Left lung (tissue), 10 donors: Measurements from ENCODE around the gene DHRSX. TPM values are rescaled to one million over a fixed set of nuclear protein-coding genes. Genes with fewer than 3 reads are reported as not detected.
A peak's percentile ranks its signal among the peaks of the same experiment; 100 is the strongest.

Experiments used
- ATAC-seq: fragments of 200-7000 bp; cut with Tn5 transposase; one replicate; pipeline ENCODE4 v1.9.1; 2020; ENCODE audit warnings: moderate library complexity
- DNase-seq, 4 donors: peaks; one replicate each; pipeline ENCODE4 v3.0.0-alpha.2; 2013 to 2020
- H3K27ac ChIP-seq, 2 donors: fragments of 200-600 bp; sonication (generic) in 1 of 2; one replicate each; pipeline versions ENCODE4 v1.5.0 to v1.8.0; 2020 to 2021
- H3K27me3 ChIP-seq, 2 donors: fragments of 200-600 bp; sonication (generic) in 1 of 2; one replicate each; pipeline versions ENCODE4 v1.5.0 to v1.8.0; 2020 to 2021
- H3K36me3 ChIP-seq, 2 donors: fragments of 200-600 bp; sonication (generic) in 1 of 2; one replicate each; pipeline versions ENCODE4 v1.5.0 to v1.8.0; 2020 to 2021
- H3K4me1 ChIP-seq, 2 donors: fragments of 200-600 bp; one replicate each; pipeline ENCODE4 v1.8.0; 2021
- H3K4me3 ChIP-seq, 2 donors: fragments of 200-600 bp; sonication (generic) in 1 of 2; one replicate each; pipeline versions ENCODE4 v1.5.0 to v1.8.0; 2020 to 2021; ENCODE audit warnings: mild to moderate bottlenecking in 1 of 2
- H3K9me3 ChIP-seq, 2 donors: fragments of 200-600 bp; sonication (generic) in 1 of 2; one replicate each; pipeline versions ENCODE4 v1.5.0 to v1.8.0; 2020 to 2021
- CTCF ChIP-seq, 2 donors: fragments of 200-600 bp; sonication (generic) in 1 of 2; IDR thresholded peaks; one replicate each; pipeline versions ENCODE4 v1.5.0 to v1.8.0; 2021; ENCODE audit warnings: antibody characterized with exemption in 2 of 2
- intact Hi-C, 2 donors: fragments of 100-400 bp; cut with DNase I; formaldehyde crosslinking; loops; one replicate each; pipeline versions ENCODE4 v1.11.2 to v1.14.2; 2022
- polyA plus RNA-seq, 6 donors: library from polyadenylated mRNA; unstranded; fragments of 120-200 nt; gene quantifications; one replicate each; pipeline ENCODE4 v1.2.1, GENCODE V29; 2013; ENCODE audit not compliant: insufficient read length in 6 of 6
- total RNA-seq, 2 donors: library from RNA; stranded (reverse); fragmentation: NEBNext Ultra II Directional; extraction: Animal tissue kit (Norgen Biotek cat#: 25700); gene quantifications; one replicate each; pipeline ENCODE4 v1.2.1, GENCODE V29; 2021
- donor health status: DM: no; HTN: yes; CAD: no.
- donor health status: DM: no; HTN: no; CAD: no.

DHRSX gene
- total and polyA plus RNA-seq, 8 donors, result 20.2 to 31.5 (median 26.8) TPM

GRCh38 chrX:2321411-2321810, 179.4 kb downstream of the DHRSX start:
- ATAC-seq (no peak), DNase-seq (no peak)
- Histone ChIP-seq H3K9me3 (no peaks in the 10 kb centered on the region), H3K4me1 (peaks cover 0 to 17% of the 10 kb centered on the region in 2 donors), H3K27ac (peak overlapping the region; percentile 53 to 92), H3K4me3 (no peak overlapping the region), H3K36me3 (no peaks in the 10 kb centered on the region), H3K27me3 (no peaks in the 10 kb centered on the region)
- TF ChIP-seq CTCF (IDR thresholded peaks at IDR 0.05), result no peak
- intact Hi-C loops, result no loop called here

- Histone ChIP-seq H3K36me3 (no peaks in the 10 kb centered on the region), H3K4me3 (no peak overlapping the region), H3K9me3 (peaks cover 0 to 2% of the 10 kb centered on the region in 2 donors), H3K27ac (peak overlapping the region; percentile 53 to 92), H3K4me1 (peaks cover 0 to 17% of the 10 kb centered on the region in 2 donors), H3K27me3 (no peaks in the 10 kb centered on the region)
- ATAC-seq (peak; percentile 84), DNase-seq (peak in 3 of 4 donors; percentile 39 to 73 (median 63))
- no peak for TF ChIP-seq CTCF (IDR thresholded peaks at IDR 0.05)
- intact Hi-C loops, result no loop called here
These were observed 180.0 kb downstream of the DHRSX start for GRCh38 chrX:2320580-2321327.

- ATAC-seq, result no peak
- no peaks in the 10 kb centered on the region for H3K36me3 ChIP-seq
- intact Hi-C loops, result no loop called here
- no peak for DNase-seq
- H3K27me3 ChIP-seq, result no peaks in the 10 kb centered on the region
- peaks cover 0 to 17% of the 10 kb centered on the region in 2 donors for H3K4me1 ChIP-seq
- peaks cover 0 to 6% of the 10 kb centered on the region in 2 donors for H3K9me3 ChIP-seq
- H3K4me3 ChIP-seq, result no peak overlapping the region
- no peak for TF ChIP-seq CTCF (IDR thresholded peaks at IDR 0.05)
- peak overlapping the region; percentile 53 to 92 for H3K27ac ChIP-seq
These were observed 180.7 kb downstream of the DHRSX start for GRCh38 chrX:2320089-2320488.

GRCh38 chrX:2318371-2318770, 182.4 kb downstream of the DHRSX start:
- Histone ChIP-seq H3K27me3 (no peaks in the 10 kb centered on the region), H3K9me3 (peaks cover 0 to 6% of the 10 kb centered on the region in 2 donors), H3K4me1 (peaks cover 0 to 17% of the 10 kb centered on the region in 2 donors), H3K4me3 (no peak overlapping the region), H3K36me3 (no peaks in the 10 kb centered on the region), H3K27ac (no peak overlapping the region)
- ATAC-seq, result no peak
- DNase-seq, result no peak
- TF ChIP-seq CTCF (IDR thresholded peaks at IDR 0.05), result no peak
- intact Hi-C loops, result no loop called here

- Histone ChIP-seq H3K27ac (no peak overlapping the region), H3K36me3 (no peaks in the 10 kb centered on the region), H3K27me3 (no peaks in the 10 kb centered on the region), H3K4me1 (peaks cover 0 to 17% of the 10 kb centered on the region in 2 donors), H3K9me3 (peaks cover 0 to 6% of the 10 kb centered on the region in 2 donors), H3K4me3 (no peak overlapping the region)
- ATAC-seq, result no peak
- no peak for DNase-seq
- TF ChIP-seq CTCF (IDR thresholded peaks at IDR 0.05), result no peak
- intact Hi-C loops, result no loop called here
These were observed 183.2 kb downstream of the DHRSX start for GRCh38 chrX:2317527-2318055.
